NB4 (cell line): Measurements from ENCODE around the gene ZDHHC16.
"Not testable (repeated sequence)": the region's sequence is repeated elsewhere in the genome, so short reads cannot be mapped to it uniquely, and the experiment has no call there.

ENCODE experiments used
- DNase-seq: peaks from one replicate; pipeline ENCODE4 v3.0.0; 2010; ENCODE audit warnings: low read depth
- H3K4me3 ChIP-seq: one replicate; pipeline ENCODE4 v1.5.1; 2011; ENCODE audit warnings: mild to moderate bottlenecking, low read depth, low read length, moderate library complexity
- CTCF ChIP-seq: IDR thresholded peaks from one replicate; pipeline ENCODE4 v1.5.1; 2012; ENCODE audit warnings: low read depth, low read length
- MAX ChIP-seq: IDR thresholded peaks from 2 replicates; pipeline ENCODE4 v1.6.1; 2011; ENCODE audit warnings: low read depth, low read length
- MYC ChIP-seq: IDR thresholded peaks from 2 replicates; pipeline ENCODE4 v1.6.1; 2011; ENCODE audit warnings: low read depth, low read length
- POLR2A ChIP-seq: IDR thresholded peaks from 2 replicates; pipeline ENCODE4 v1.6.1; 2011; ENCODE audit warnings: mild to moderate bottlenecking; ENCODE audit not compliant: insufficient read length; ENCODE audit errors: extremely low read depth

ZDHHC16 gene

GRCh38 chr10:97463363-97464132 lies 17.6 kb downstream of the ZDHHC16 start:
- H3K4me3 ChIP-seq = no peak overlapping the region
- TF ChIP-seq MYC (no peak), MAX (no peak), CTCF (peak; percentile 90), POLR2A (no peak)
- peak; percentile 61 for DNase-seq

- TF ChIP-seq POLR2A (no peak), MYC (no peak), MAX (no peak), CTCF (no peak)
- H3K4me3 ChIP-seq = no peak overlapping the region
- DNase-seq = no peak
These were observed 18.3 kb downstream of the ZDHHC16 start for GRCh38 chr10:97464226-97464625.

GRCh38 chr10:97465982-97466381 lies 20.0 kb downstream of the ZDHHC16 start:
- DNase-seq = no peak
- TF ChIP-seq CTCF (no peak), MAX (no peak), POLR2A (no peak), MYC (no peak)

GRCh38 chr10:97466755-97467154 lies 20.8 kb downstream of the ZDHHC16 start:
- TF ChIP-seq MAX = no peak
- no peak for TF ChIP-seq POLR2A
- TF ChIP-seq MYC = no peak
- TF ChIP-seq CTCF = no peak
- no peak overlapping the region for H3K4me3 ChIP-seq
- no peak for DNase-seq

More at GRCh38 chr10:97465982-97466381, 20.0 kb downstream of the ZDHHC16 start:
- no peak overlapping the region for H3K4me3 ChIP-seq

GRCh38 chr10:97468162-97468561 lies 22.2 kb downstream of the ZDHHC16 start:
- TF ChIP-seq MAX (no peak), POLR2A (no peak)
- H3K4me3 ChIP-seq = no peak overlapping the region
- DNase-seq = no peak

GRCh38 chr10:97468781-97469180 lies 22.8 kb downstream of the ZDHHC16 start:
- DNase-seq, H3K4me3 ChIP-seq: not testable (repeated sequence)

GRCh38 chr10:97474918-97475317 lies 28.9 kb downstream of the ZDHHC16 start:
- DNase-seq = no peak
- TF ChIP-seq MAX (no peak), MYC (no peak), CTCF (no peak), POLR2A (no peak)
- no peak overlapping the region for H3K4me3 ChIP-seq
